Neural progenitor cell (in vitro differentiated cells): ENCODE results near the gene FBXO40. TPM values are rescaled to one million over a fixed set of nuclear protein-coding genes. Genes with fewer than 3 reads are reported as not detected.
A peak's percentile ranks its signal among the peaks of the same experiment; 100 is the strongest.

Source experiments
- DNase-seq: peaks from one replicate; pipeline ENCODE4 v3.0.0-alpha.2; 2016; ENCODE audit warnings: low spot score
- H2AFZ ChIP-seq: fragments of 200-600 bp; sonication (generic); replicated peaks from 2 replicates; pipeline ENCODE4 v1.6.1; 2016; ENCODE audit warnings: antibody characterized with exemption
- H3F3A ChIP-seq: fragments of 200-600 bp; sonication (generic); 2 replicates; pipeline ENCODE4 v1.6.1; 2016; ENCODE audit warnings: antibody characterized with exemption, low read depth
- H3K27ac ChIP-seq: fragments of 200-600 bp; sonication (generic); 2 replicates; pipeline ENCODE4 v1.5.1; 2016; ENCODE audit warnings: mild to moderate bottlenecking
- H3K27me3 ChIP-seq: fragments of 200-600 bp; sonication (generic); 2 replicates; pipeline ENCODE4 v1.6.1; 2016; ENCODE audit warnings: mild to moderate bottlenecking, moderate library complexity
- H3K36me3 ChIP-seq: fragments of 200-600 bp; sonication (generic); 2 replicates; pipeline ENCODE4 v1.5.1; 2016
- H3K4me1 ChIP-seq: fragments of 200-600 bp; sonication (generic); 2 replicates; pipeline ENCODE4 v1.6.1; 2016; ENCODE audit warnings: mixed run types
- H3K4me2 ChIP-seq: fragments of 200-600 bp; sonication (generic); 2 replicates; pipeline ENCODE4 v1.6.1; 2016
- H3K4me3 ChIP-seq: fragments of 200-600 bp; sonication (generic); 2 replicates; pipeline ENCODE4 v1.5.1; 2016
- H3K79me2 ChIP-seq: fragments of 200-600 bp; sonication (generic); 2 replicates; pipeline ENCODE4 v1.6.1; 2016; ENCODE audit warnings: low read depth
- H3K9ac ChIP-seq: fragments of 200-600 bp; sonication (generic); 2 replicates; pipeline ENCODE4 v1.6.1; 2016
- H3K9me3 ChIP-seq: fragments of 200-600 bp; sonication (generic); 2 replicates; pipeline ENCODE4 v1.5.1; 2016; ENCODE audit warnings: low read depth
- H4K20me1 ChIP-seq: fragments of 200-600 bp; sonication (generic); 2 replicates; pipeline ENCODE4 v1.6.1; 2016; ENCODE audit warnings: low read depth
- H3K27ac Mint-ChIP-seq: 3 replicates; pipeline ENCODE4 v1.8.0; 2021; ENCODE audit warnings: mixed read lengths
- H3K27me3 Mint-ChIP-seq: 2 replicates; pipeline ENCODE4 v1.8.0; 2022; ENCODE audit warnings: low read depth, mild to moderate bottlenecking, inconsistent platforms, moderate library complexity, mixed read lengths; ENCODE audit not compliant: insufficient read depth
- H3K36me3 Mint-ChIP-seq: 3 replicates; pipeline ENCODE4 v1.8.0; 2021; ENCODE audit warnings: mixed read lengths
- H3K4me1 Mint-ChIP-seq: 3 replicates; pipeline ENCODE4 v1.8.0; 2021; ENCODE audit warnings: mixed read lengths
- H3K4me3 Mint-ChIP-seq: 3 replicates; pipeline ENCODE4 v1.8.0; 2021; ENCODE audit warnings: mild to moderate bottlenecking, moderate library complexity, mixed read lengths
- H3K9me3 Mint-ChIP-seq: 3 replicates; pipeline ENCODE4 v1.8.0; 2020; ENCODE audit warnings: mixed read lengths
- CTCF ChIP-seq: fragments of 200-600 bp; sonication (generic); IDR thresholded peaks from 2 replicates; pipeline ENCODE4 v1.5.1; 2017; ENCODE audit warnings: antibody characterized with exemption, mild to moderate bottlenecking
- EZH2 ChIP-seq: fragments of 200-600 bp; sonication (generic); IDR thresholded peaks from 2 replicates; pipeline ENCODE4 v1.6.1; 2017; ENCODE audit warnings: antibody characterized with exemption, mild to moderate bottlenecking, moderate library complexity
- EZH2phosphoT487 ChIP-seq: fragments of 200-600 bp; sonication (generic); IDR thresholded peaks from 2 replicates; pipeline ENCODE4 v1.6.1; 2017; ENCODE audit warnings: antibody characterized with exemption
- total RNA-seq: library from RNA; depleted of rRNA; stranded (reverse); fragments of >200 nt; gene quantifications from 2 replicates; pipeline ENCODE4 v1.2.3, GENCODE V29; 2015; ENCODE audit warnings: low replicate concordance

Gene FBXO40
- not detected in 2 replicates for total RNA-seq

GRCh38 chr3:121592856-121593702, at the start of gene FBXO40:
Gene FBXO40, plus strand, starts transcription at chr3:121593379. Its CDS starts 27,197 bp downstream, at chr3:121620576.
- Mint-ChIP-seq H3K27ac (no peak within 1 kb of the TSS), H3K4me1 (peaks cover 3% of the 10 kb centered on the region), H3K4me3 (no peak within 1 kb of the TSS), H3K9me3 (no peaks in the 10 kb centered on the region), H3K36me3 (no peaks in the 10 kb centered on the region), H3K27me3 (peaks cover 2% of the 10 kb centered on the region)
- H3K27me3 ChIP-seq, result no peaks in the 10 kb centered on the region
- no peaks in the 10 kb centered on the region for H4K20me1 ChIP-seq
- H3K4me1 ChIP-seq, result no peaks in the 10 kb centered on the region
- H2AFZ ChIP-seq, result peak within 1 kb of the TSS; percentile 68
- H3K36me3 ChIP-seq, result no peaks in the 10 kb centered on the region
- peaks cover 8% of the 10 kb centered on the region for H3F3A ChIP-seq
- H3K4me3 ChIP-seq, result no peak within 1 kb of the TSS
- no peak within 1 kb of the TSS for H3K27ac ChIP-seq
- DNase-seq, result peak; percentile 17
- TF ChIP-seq EZH2phosphoT487 (no peak), CTCF (no peak), EZH2 (no peak)
- H3K4me2 ChIP-seq, result no peak within 1 kb of the TSS
- H3K79me2 ChIP-seq, result no peaks in the 10 kb centered on the region
- H3K9ac ChIP-seq, result no peak within 1 kb of the TSS
- no peaks in the 10 kb centered on the region for H3K9me3 ChIP-seq

- H3K27ac Mint-ChIP-seq, result peak overlapping the region; percentile 93
Measured at GRCh38 chr3:121545049-121545573, 48.1 kb upstream of the FBXO40 start.

More at GRCh38 chr3:121545049-121545573, 48.1 kb upstream of the FBXO40 start:
- H3K4me3 ChIP-seq, result peak overlapping the region; percentile 80
- peak; percentile 8 for DNase-seq
- TF ChIP-seq EZH2phosphoT487 (no peak), CTCF (no peak), EZH2 (no peak)
- peak overlapping the region; percentile 87 for H3K9ac ChIP-seq
- no peaks in the 10 kb centered on the region for H3K9me3 Mint-ChIP-seq
- H3K79me2 ChIP-seq, result peaks cover 44% of the 10 kb centered on the region
- H3K27ac ChIP-seq, result no peak overlapping the region
- H3K27me3 ChIP-seq, result no peaks in the 10 kb centered on the region
- H3K27me3 Mint-ChIP-seq, result no peaks in the 10 kb centered on the region
- H3K4me1 Mint-ChIP-seq, result peaks cover 6% of the 10 kb centered on the region
- H3K36me3 ChIP-seq, result peaks cover 4% of the 10 kb centered on the region
- H3F3A ChIP-seq, result no peaks in the 10 kb centered on the region
- H3K36me3 Mint-ChIP-seq, result peaks cover 2% of the 10 kb centered on the region
- H3K4me1 ChIP-seq, result peaks cover 10% of the 10 kb centered on the region
- H3K4me2 ChIP-seq, result peak overlapping the region; percentile 85
- peak overlapping the region; percentile 99 for H3K4me3 Mint-ChIP-seq
- peak overlapping the region; percentile 97 for H2AFZ ChIP-seq
- H4K20me1 ChIP-seq, result no peaks in the 10 kb centered on the region
- no peaks in the 10 kb centered on the region for H3K9me3 ChIP-seq
